Endothelial cell of umbilical vein (primary cell): Measurements from ENCODE around the gene LCOR. TPM values are rescaled to one million over a fixed set of nuclear protein-coding genes. Genes with fewer than 3 reads are reported as not detected.

Experiments
- BruUV-seq: library from RNA; stranded (reverse); fragments of 400-500 nt; replicated peaks from 2 replicates; lab custom pipeline; 2021; lab: Mats Ljungman, UMichigan
- CTCF ChIA-PET: fragments of 300-600, 350-600 bp; sonication (Branson Sonifier 250); formaldehyde crosslinking; loops from one replicate; lab custom pipeline; 2021; ENCODE audit warnings: antibody characterized with exemption, inconsistent platforms; lab: Charles Lee
- POLR2A ChIA-PET: fragments of 300-600, 350-600 bp; sonication (Branson Sonifier 250); formaldehyde crosslinking; loops from one replicate; lab custom pipeline; 2021; ENCODE audit warnings: antibody characterized with exemption, inconsistent platforms; lab: Charles Lee
- DNase-seq: peaks from one replicate; pipeline ENCODE4 v3.0.0-alpha.2; 2011; ENCODE audit warnings: low read depth, low spot score
- FAIRE-seq: peaks from 2 replicates; lab custom pipeline; 2011; peaks lifted over from hg19 to GRCh38; lab: Jason Lieb, UNC
- H2AFZ ChIP-seq: 2 replicates; pipeline ENCODE4 v1.6.0; 2012; ENCODE audit warnings: low read depth, low read length, control low read depth, inconsistent platforms
- H3K27ac ChIP-seq: 2 replicates; pipeline ENCODE4 v1.5.1; 2011; ENCODE audit warnings: low read depth, mild to moderate bottlenecking, control low read depth, low read length, moderate library complexity; ENCODE audit not compliant: insufficient read depth
- H3K27me3 ChIP-seq, 2 experiments: 2 replicates each; pipeline versions ENCODE4 v1.6.0 to v1.6.1; 2011; ENCODE audit warnings: low read length in 2 of 2, mixed read lengths in 1 of 2; ENCODE audit not compliant: control insufficient read depth in 2 of 2, insufficient read depth in 2 of 2
- H3K36me3 ChIP-seq, 2 experiments: 2 replicates in 1 of 2; 3 replicates in 1 of 2; pipeline ENCODE4 v1.5.1; 2011; ENCODE audit warnings: low read length in 2 of 2, mild to moderate bottlenecking in 1 of 2, moderate library complexity in 1 of 2; ENCODE audit not compliant: control insufficient read depth in 2 of 2, insufficient read depth in 2 of 2; ENCODE audit errors: extremely low read depth in 1 of 2
- H3K4me1 ChIP-seq: 3 replicates; pipeline ENCODE4 v1.5.1; 2011; ENCODE audit warnings: mild to moderate bottlenecking, low read length; ENCODE audit not compliant: control insufficient read depth, insufficient read depth; ENCODE audit errors: extremely low read depth
- H3K4me2 ChIP-seq: 2 replicates; pipeline ENCODE4 v1.6.1; 2011; ENCODE audit warnings: low read length, control low read depth, mixed read lengths; ENCODE audit not compliant: insufficient read depth
- H3K4me3 ChIP-seq, 3 experiments: fragments of 200-600 bp in 1 of 3; sonication (generic), shearing (Covaris generic) in 1 of 3; replicated peaks in 1 of 3; 2 replicates each; pipeline ENCODE4 v1.5.1; 2011 to 2016; ENCODE audit warnings: control low read depth in 3 of 3, low read length in 3 of 3, mild to moderate bottlenecking in 2 of 3, inconsistent platforms in 1 of 3, low read depth in 1 of 3, moderate library complexity in 1 of 3; ENCODE audit not compliant: insufficient read depth in 1 of 3
- H3K79me2 ChIP-seq: 2 replicates; pipeline ENCODE4 v1.6.0; 2012; ENCODE audit warnings: low read length, inconsistent platforms; ENCODE audit not compliant: control insufficient read depth, insufficient read depth
- H3K9ac ChIP-seq: replicated peaks from 2 replicates; pipeline ENCODE3; 2011; ENCODE audit warnings: low read length, control low read depth; ENCODE audit not compliant: insufficient read depth; ENCODE audit errors: extremely low read depth
- H3K9me1 ChIP-seq: replicated peaks from 3 replicates; pipeline ENCODE4 v1.6.0; 2011; ENCODE audit warnings: mild to moderate bottlenecking, low read length; ENCODE audit not compliant: control insufficient read depth, insufficient read depth; ENCODE audit errors: extremely low read depth
- H3K9me3 ChIP-seq: replicated peaks from 2 replicates; pipeline ENCODE4 v1.5.1; 2012; ENCODE audit warnings: low read length, inconsistent platforms; ENCODE audit not compliant: control insufficient read depth, insufficient read depth
- H4K20me1 ChIP-seq: replicated peaks from 2 replicates; pipeline ENCODE3; 2011; ENCODE audit warnings: mild to moderate bottlenecking, low read length; ENCODE audit not compliant: control insufficient read depth, insufficient read depth; ENCODE audit errors: extremely low read depth
- CTCF ChIP-seq, 2 donors: IDR thresholded peaks; 1 replicate in 1 of 2; 2 replicates in 1 of 2; pipeline ENCODE4 v1.5.1; 2011; ENCODE audit warnings: low read length in 2 of 2, mild to moderate bottlenecking in 2 of 2, moderate library complexity in 2 of 2, control low read depth in 1 of 2, inconsistent platforms in 1 of 2, low read depth in 1 of 2; ENCODE audit not compliant: insufficient read depth in 1 of 2; ENCODE audit errors: extremely low read depth in 1 of 2
- EZH2 ChIP-seq: IDR thresholded peaks from 2 replicates; pipeline ENCODE4 v1.6.1; 2012; ENCODE audit warnings: borderline replicate concordance, low read depth, mild to moderate bottlenecking, moderate library complexity, low read length, inconsistent platforms; ENCODE audit not compliant: severe bottlenecking
- FOS ChIP-seq: IDR thresholded peaks from 2 replicates; pipeline ENCODE4 v1.6.1; 2011; ENCODE audit warnings: mild to moderate bottlenecking, low read length, moderate library complexity, borderline replicate concordance; ENCODE audit not compliant: insufficient read depth
- GATA2 ChIP-seq: IDR thresholded peaks from 2 replicates; pipeline ENCODE4 v1.7.0; 2011; ENCODE audit warnings: low read depth, mild to moderate bottlenecking, moderate library complexity, mixed read lengths, low read length; ENCODE audit not compliant: insufficient read length, insufficient read depth
- JUN ChIP-seq: IDR thresholded peaks from 2 replicates; pipeline ENCODE4 v1.6.1; 2011; ENCODE audit warnings: borderline replicate concordance, low read depth; ENCODE audit not compliant: insufficient read length, insufficient read depth
- MAX ChIP-seq: IDR thresholded peaks from 2 replicates; pipeline ENCODE4 v1.6.1; 2011; ENCODE audit not compliant: insufficient read depth, insufficient read length
- MYC ChIP-seq: IDR thresholded peaks from one replicate; pipeline ENCODE4 v1.6.1; 2011; ENCODE audit warnings: mild to moderate bottlenecking, low read depth, low read length
- POLR2A ChIP-seq: IDR thresholded peaks from 2 replicates; pipeline ENCODE4 v1.6.1; 2012; ENCODE audit warnings: low read depth, mild to moderate bottlenecking, control low read depth, low read length
- POLR2AphosphoS5 ChIP-seq: IDR thresholded peaks from 2 replicates; pipeline ENCODE4 v1.6.1; 2012; ENCODE audit warnings: low read depth, mild to moderate bottlenecking, control low read depth, low read length, moderate library complexity; ENCODE audit not compliant: insufficient read depth
- dilution Hi-C: fragments of 300-500 bp; cut with MboI; formaldehyde crosslinking; loops from one replicate; pipeline ENCODE4 v1.15.0; 2019; ENCODE audit warnings: low sequenced_read_pairs; ENCODE audit not compliant: extremely low pct_ligation_motif_present
- intact Hi-C: fragments of 100-400 bp; cut with micrococcal nuclease; formaldehyde crosslinking; loops from one replicate; pipeline ENCODE4 v1.10.0; 2022
- polyA plus RNA-seq, 4 experiments: library from polyadenylated mRNA; depleted of rRNA in 3 of 4; stranded (reverse) in 3 of 4; unstranded in 1 of 4; fragments of >200 nt; gene quantifications; 2 replicates each; pipeline versions ENCODE4 v1.2.1 to v1.2.3, GENCODE V29; 2011 to 2012; ENCODE audit warnings: missing spikeins in 1 of 4
- total RNA-seq: library from RNA; stranded (reverse); gene quantifications from 2 replicates; pipeline ENCODE4 v1.2.3, GENCODE V29; 2021

LCOR gene
- total and polyA plus RNA-seq, 2 donors (not counting 3 experiments of a cell fraction or from before 2014, with no cell fraction given), result 11.6 to 39.0 TPM

GRCh38 chr10:97039538-97040247 is 207.6 kb downstream of the LCOR start:
- Histone ChIP-seq H3K4me3 (no peak overlapping the region), H3K27me3 (peaks cover 0 to 2% of the 10 kb centered on the region in 2 experiments), H4K20me1 (no peaks in the 10 kb centered on the region), H3K79me2 (no peaks in the 10 kb centered on the region), H3K4me1 (peaks cover 5% of the 10 kb centered on the region), H3K9ac (no peak overlapping the region), H3K36me3 (no peaks in the 10 kb centered on the region), H3K9me1 (no peaks in the 10 kb centered on the region), H2AFZ (no peak overlapping the region), H3K27ac (no peak overlapping the region), H3K9me3 (no peaks in the 10 kb centered on the region), H3K4me2 (no peak overlapping the region)
- BruUV-seq, result no TSS peak
- no peak for TF ChIP-seq POLR2AphosphoS5
- no peak for TF ChIP-seq JUN
- no peak for TF ChIP-seq POLR2A
- TF ChIP-seq MYC, result no peak
- TF ChIP-seq GATA2, result no peak
- no peak for TF ChIP-seq CTCF (IDR thresholded peaks at IDR 0.05; ENCODE audit: extremely low read depth in 1 of 2, insufficient read depth in 1 of 2, low read depth in 1 of 2, low read length in 2 of 2)
- TF ChIP-seq FOS, result no peak
- TF ChIP-seq MAX, result no peak
- TF ChIP-seq EZH2, result no peak
- POLR2A ChIA-PET, result no interaction called here
- DNase-seq (no peak), FAIRE-seq (no peak)
- intact Hi-C loops, result loop anchor here (5.0 kb wide), 1 partner anchor 252 kb away; no protein-coding TSS in a partner anchor
- dilution Hi-C loops, result no loop called here
- CTCF ChIA-PET, result interaction anchor here (1.2 to 5.8 kb wide), 3 partner anchors 16 to 170 kb away, joined by 4 to 161 read pairs (median 74); no protein-coding TSS in a partner anchor
